Tibial nerve (tissue), 4 donors: ENCODE data around the gene TNRC6A. TPM values are rescaled to one million over a fixed set of nuclear protein-coding genes. Genes with fewer than 3 reads are reported as not detected.
"Not testable (repeated sequence)": the region's sequence is repeated elsewhere in the genome, so short reads cannot be mapped to it uniquely, and the experiment has no call there.

Experiments
- DNase-seq, 2 donors: peaks; one replicate each; pipeline ENCODE4 v3.0.0-alpha.2; 2019; ENCODE audit warnings: low spot score in 2 of 2
- H3K27ac ChIP-seq, 4 donors: fragments of 200-600 bp; sonication (generic) in 3 of 4; one replicate each; pipeline ENCODE4 v1.5.1; 2017 to 2019; ENCODE audit warnings: mild to moderate bottlenecking in 1 of 4
- H3K27me3 ChIP-seq, 2 donors: fragments of 200-600 bp; sonication (generic) in 1 of 2; one replicate each; pipeline versions ENCODE4 v1.5.1 to v1.6.0; 2017 to 2019
- H3K36me3 ChIP-seq, 3 donors: fragments of 200-600 bp; sonication (generic); one replicate each; pipeline ENCODE4 v1.5.1; 2018 to 2019
- H3K4me1 ChIP-seq, 4 donors: fragments of 200-600 bp; sonication (generic) in 3 of 4; one replicate each; pipeline ENCODE4 v1.5.1; 2017 to 2019
- H3K4me3 ChIP-seq, 4 donors: fragments of 200-600 bp; sonication (generic) in 3 of 4; one replicate each; pipeline ENCODE4 v1.5.1; 2017 to 2019; ENCODE audit warnings: mild to moderate bottlenecking in 1 of 4, moderate library complexity in 1 of 4
- H3K9me3 ChIP-seq, 4 donors: fragments of 200-600 bp; sonication (generic) in 3 of 4; one replicate each; pipeline ENCODE4 v1.5.1; 2017 to 2019
- EP300 ChIP-seq, 2 donors: sonication (generic); formaldehyde crosslinking; IDR thresholded peaks; one replicate each; pipeline ENCODE4 v1.6.1; 2017; ENCODE audit warnings: antibody characterized with exemption in 2 of 2, mild to moderate bottlenecking in 1 of 2
- POLR2A ChIP-seq, 2 donors: fragments of 450-650 bp; IDR thresholded peaks; one replicate each; pipeline ENCODE4 v1.6.1; 2017; ENCODE audit warnings: antibody characterized with exemption in 2 of 2, mild to moderate bottlenecking in 2 of 2, moderate library complexity in 2 of 2
- WGBS, 2 donors: methylation state at CpG; one replicate each; pipeline ENCODE4 v1.1.5; 2018; 5-methylcytosine and 5-hydroxymethylcytosine counted together
- total RNA-seq, 4 donors: library from RNA; depleted of rRNA; stranded (reverse); fragments of >200 nt; gene quantifications; one replicate each; pipeline ENCODE4 v1.1.0, GENCODE V29; 2016
- TF ChIP-seq, protein P1 (sequence below), 5 experiments: fragments of 200-600 bp in 3 of 5; fragments of 450-650 bp in 2 of 5; sonication (generic) in 3 of 5; IDR thresholded peaks; one replicate each; pipeline ENCODE4 v1.5.1; 2016 to 2019; ENCODE audit warnings: antibody characterized with exemption in 5 of 5, mild to moderate bottlenecking in 3 of 5, moderate library complexity in 2 of 5

Gene TNRC6A
- total RNA-seq, 4 donors from 2014 or later = 47.7 to 74.5 (median 59.6) TPM

DNA sequence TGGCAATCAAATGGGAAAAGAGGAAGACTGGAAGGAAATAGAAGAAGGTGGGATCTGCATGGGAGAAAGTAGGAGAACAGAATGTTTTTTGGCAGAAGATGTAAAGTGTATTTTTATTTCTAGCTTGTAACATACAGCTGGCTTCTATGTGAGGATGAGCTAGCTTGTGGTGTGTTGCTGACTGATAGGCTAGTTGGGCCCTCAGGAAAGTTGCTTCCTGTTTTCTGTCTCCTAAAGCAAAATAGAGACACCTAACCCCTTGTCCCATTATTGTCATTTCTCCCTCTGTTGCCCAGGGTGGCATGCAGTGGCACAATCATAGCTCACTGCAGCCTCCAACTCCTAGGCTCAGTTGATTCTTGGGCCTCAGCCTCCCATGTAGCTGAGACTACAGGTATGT lies 15.9 kb downstream of the TNRC6A start:
- no peaks in the 10 kb centered on the region for H3K9me3 ChIP-seq
- peaks cover 0 to 92% (median 37%) of the 10 kb centered on the region in 4 donors for H3K4me1 ChIP-seq
- no peak overlapping the region for H3K4me3 ChIP-seq
- H3K27ac ChIP-seq = no peak overlapping the region
- DNase-seq = no peak
- TF ChIP-seq, protein P1, sequence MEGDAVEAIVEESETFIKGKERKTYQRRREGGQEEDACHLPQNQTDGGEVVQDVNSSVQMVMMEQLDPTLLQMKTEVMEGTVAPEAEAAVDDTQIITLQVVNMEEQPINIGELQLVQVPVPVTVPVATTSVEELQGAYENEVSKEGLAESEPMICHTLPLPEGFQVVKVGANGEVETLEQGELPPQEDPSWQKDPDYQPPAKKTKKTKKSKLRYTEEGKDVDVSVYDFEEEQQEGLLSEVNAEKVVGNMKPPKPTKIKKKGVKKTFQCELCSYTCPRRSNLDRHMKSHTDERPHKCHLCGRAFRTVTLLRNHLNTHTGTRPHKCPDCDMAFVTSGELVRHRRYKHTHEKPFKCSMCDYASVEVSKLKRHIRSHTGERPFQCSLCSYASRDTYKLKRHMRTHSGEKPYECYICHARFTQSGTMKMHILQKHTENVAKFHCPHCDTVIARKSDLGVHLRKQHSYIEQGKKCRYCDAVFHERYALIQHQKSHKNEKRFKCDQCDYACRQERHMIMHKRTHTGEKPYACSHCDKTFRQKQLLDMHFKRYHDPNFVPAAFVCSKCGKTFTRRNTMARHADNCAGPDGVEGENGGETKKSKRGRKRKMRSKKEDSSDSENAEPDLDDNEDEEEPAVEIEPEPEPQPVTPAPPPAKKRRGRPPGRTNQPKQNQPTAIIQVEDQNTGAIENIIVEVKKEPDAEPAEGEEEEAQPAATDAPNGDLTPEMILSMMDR (IDR thresholded peaks at IDR 0.05) = no peak
- TF ChIP-seq EP300 (IDR thresholded peaks at IDR 0.05) (no peak), POLR2A (IDR thresholded peaks at IDR 0.05) (no peak)
- H3K27me3 ChIP-seq = no peaks in the 10 kb centered on the region
- H3K36me3 ChIP-seq = no peaks in the 10 kb centered on the region

DNA sequence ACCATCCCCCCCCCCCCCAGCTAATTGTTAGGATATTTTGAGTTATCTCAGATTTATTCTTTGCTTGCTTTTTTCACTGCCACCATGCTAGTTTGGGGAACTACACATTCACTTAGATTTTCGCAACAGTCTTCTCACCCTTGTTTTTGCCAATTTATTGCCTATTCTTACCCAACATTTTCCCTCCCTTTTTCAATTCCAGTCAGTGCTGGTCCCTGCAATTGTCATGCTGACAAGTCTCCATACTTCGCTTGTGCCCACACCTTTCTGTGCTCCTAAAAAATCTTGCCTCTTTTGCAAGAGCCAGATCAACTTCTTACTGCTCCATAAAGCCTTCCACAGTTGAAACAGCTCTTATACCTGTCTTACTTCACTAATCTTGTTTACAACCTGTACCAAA lies 16.3 kb downstream of the TNRC6A start:
- WGBS, 2 donors = 90 to 100% methylated on average over 2 of the region's 2 CpGs
- Histone ChIP-seq H3K27ac (no peak overlapping the region), H3K4me1 (peaks cover 0 to 92% (median 35%) of the 10 kb centered on the region in 4 donors)

DNA sequence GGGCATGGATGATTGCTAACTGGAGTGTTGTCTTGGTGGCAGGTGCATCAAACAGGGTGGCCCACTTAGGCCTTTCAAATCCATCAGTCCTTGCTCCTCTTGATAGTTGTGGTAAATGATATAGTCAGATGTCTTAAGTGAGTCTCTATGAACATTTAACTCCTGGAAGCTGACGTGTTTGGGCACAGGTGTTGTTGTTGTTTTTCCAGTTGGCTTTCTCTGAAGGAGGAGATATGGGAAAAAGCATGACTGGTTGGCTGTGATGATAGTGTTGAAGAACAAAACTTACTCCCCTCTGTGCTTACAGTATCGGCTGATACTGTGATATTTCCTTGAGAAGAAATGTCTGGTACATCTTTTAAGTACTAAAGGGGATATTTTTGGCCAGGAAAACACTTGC lies 18.0 kb downstream of the TNRC6A start:
- H3K4me3 ChIP-seq = no peak overlapping the region
- no peak for DNase-seq
- H3K9me3 ChIP-seq = no peaks in the 10 kb centered on the region
- TF ChIP-seq, protein P1 (IDR thresholded peaks at IDR 0.05) = no peak
- TF ChIP-seq EP300 (IDR thresholded peaks at IDR 0.05) (no peak), POLR2A (IDR thresholded peaks at IDR 0.05) (no peak)
- H3K4me1 ChIP-seq = peaks cover 0 to 91% (median 30%) of the 10 kb centered on the region in 4 donors
- peak overlapping the region in 2 of 4 donors; percentile 22 to 30 for H3K27ac ChIP-seq
- no peaks in the 10 kb centered on the region for H3K27me3 ChIP-seq
- H3K36me3 ChIP-seq = no peaks in the 10 kb centered on the region
- WGBS, 2 donors = 73 to 82% methylated on average over 2 of the region's 2 CpGs

More for the DNA sequence above, 16.3 kb downstream of the TNRC6A start:
- no peak overlapping the region for H3K4me3 ChIP-seq
- TF ChIP-seq POLR2A (IDR thresholded peaks at IDR 0.05) (no peak), EP300 (IDR thresholded peaks at IDR 0.05) (no peak)
- TF ChIP-seq, protein P1 (IDR thresholded peaks at IDR 0.05) = no peak
- H3K9me3 ChIP-seq = no peaks in the 10 kb centered on the region
- H3K36me3 ChIP-seq = no peaks in the 10 kb centered on the region
- H3K27me3 ChIP-seq = no peaks in the 10 kb centered on the region
- DNase-seq = no peak

DNA sequence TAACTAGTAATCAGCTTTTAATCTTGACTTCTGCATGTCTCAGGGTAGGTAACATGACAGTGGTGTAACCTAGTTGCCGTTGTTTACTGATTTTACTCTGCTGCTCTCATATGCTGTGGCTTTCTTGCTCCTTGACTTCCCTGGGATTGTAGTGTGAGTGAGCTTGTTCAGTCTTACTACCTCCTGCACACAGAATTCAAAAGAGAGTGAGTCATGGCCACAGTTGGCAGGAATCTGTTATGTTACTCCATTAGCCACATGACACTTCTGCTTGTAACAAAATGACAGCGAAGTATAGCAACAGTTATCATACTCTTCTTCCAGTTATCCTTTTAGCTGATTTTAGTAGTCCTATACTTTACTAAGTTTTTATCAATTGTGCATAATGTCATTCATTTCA lies 18.8 kb downstream of the TNRC6A start:
- TF ChIP-seq EP300 (IDR thresholded peaks at IDR 0.05) = peak in 1 of 2 donors; percentile 67
- TF ChIP-seq, protein P1 (IDR thresholded peaks at IDR 0.05) = no peak
- 46 to 62% methylated on average over 2 of the region's 2 CpGs for WGBS, 2 donors
- peak overlapping the region in 2 of 4 donors; percentile 22 to 30 for H3K27ac ChIP-seq
- no peak overlapping the region for H3K4me3 ChIP-seq
- H3K36me3 ChIP-seq = no peaks in the 10 kb centered on the region
- peaks cover 0 to 91% (median 30%) of the 10 kb centered on the region in 4 donors for H3K4me1 ChIP-seq
- H3K9me3 ChIP-seq = no peaks in the 10 kb centered on the region
- no peaks in the 10 kb centered on the region for H3K27me3 ChIP-seq
- DNase-seq = peak in 1 of 2 donors; percentile 53

DNA sequence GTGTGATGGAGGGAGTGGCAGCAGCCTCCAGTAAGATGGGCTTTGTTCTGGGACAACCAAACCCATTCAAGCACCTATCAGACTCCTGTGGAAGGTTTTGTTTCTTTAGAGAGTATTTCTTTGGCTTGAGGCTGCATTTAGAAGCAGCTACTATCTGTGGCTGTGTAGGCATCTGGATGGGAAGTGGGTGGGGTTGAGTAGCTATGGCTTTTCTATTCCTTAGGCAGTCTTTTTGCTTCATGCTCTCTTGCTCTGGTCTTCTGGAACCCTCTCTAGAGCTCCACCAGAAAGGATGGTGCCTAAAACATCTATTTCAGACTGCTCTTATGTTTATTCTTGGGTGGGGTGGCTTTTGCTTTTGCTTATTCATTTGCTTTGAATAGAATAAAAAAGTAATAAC lies 19.9 kb downstream of the TNRC6A start:
- Histone ChIP-seq H3K4me3 (no peak overlapping the region), H3K9me3 (no peaks in the 10 kb centered on the region), H3K36me3 (no peaks in the 10 kb centered on the region), H3K27me3 (no peaks in the 10 kb centered on the region), H3K4me1 (peaks cover 0 to 91% (median 30%) of the 10 kb centered on the region in 4 donors), H3K27ac (no peak overlapping the region)
- DNase-seq = no peak
- TF ChIP-seq POLR2A (IDR thresholded peaks at IDR 0.05) (no peak), EP300 (IDR thresholded peaks at IDR 0.05) (no peak)
- TF ChIP-seq, protein P1 (IDR thresholded peaks at IDR 0.05) = no peak

DNA sequence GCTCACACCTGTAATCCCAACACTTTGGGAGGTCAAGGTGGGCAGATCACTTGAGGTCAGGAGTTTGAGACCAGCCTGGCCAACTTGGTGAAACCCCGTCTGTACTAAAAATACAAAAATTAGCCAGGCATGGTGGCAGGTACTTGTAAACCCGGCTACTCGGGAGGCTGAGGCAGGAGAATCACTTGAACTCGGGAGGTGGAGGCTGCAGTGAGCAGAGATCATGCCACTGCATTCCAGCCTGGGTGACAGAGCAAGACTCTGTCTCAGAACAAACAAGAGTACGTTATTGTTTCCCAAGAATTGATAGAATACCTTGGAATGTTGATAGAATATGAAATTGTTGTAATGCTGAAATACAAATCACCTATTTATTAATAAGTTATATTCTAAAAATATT lies 20.4 kb downstream of the TNRC6A start:
- 91 to 92% methylated on average over 5 of the region's 5 CpGs for WGBS, 2 donors
- H3K4me1 ChIP-seq = peaks cover 0 to 96% (median 30%) of the 10 kb centered on the region in 4 donors
- not testable (repeated sequence) for H3K36me3 ChIP-seq, H3K27me3 ChIP-seq, H3K9me3 ChIP-seq, H3K4me3 ChIP-seq, H3K27ac ChIP-seq, DNase-seq
